Measurements from ENCODE around the gene GPHN.

The GPHN gene

GRCh38 chr14:67170660-67171059 lies 662.7 kb downstream of the GPHN start:
- DNase-seq (ENCODE audit: low read depth, low spot score) = no peak
- no peak for TF ChIP-seq EZH2 (IDR thresholded peaks at IDR 0.05)
- no peak for TF ChIP-seq FOXP2 (optimal IDR thresholded peaks at IDR 0.05; ENCODE audit: control extremely low read depth, extremely low read length, insufficient read depth)
- TF ChIP-seq POLR2AphosphoS5 (IDR thresholded peaks at IDR 0.05; ENCODE audit: borderline replicate concordance, low read depth, low read length) = no peak
- H3K27ac ChIP-seq = no peak overlapping the region

GRCh38 chr14:67172056-67172455 lies 664.1 kb downstream of the GPHN start:
- Histone ChIP-seq H3K9me3 (ENCODE audit: low read depth, low read length) (no peaks in the 10 kb centered on the region; the same call in 1 of the 2 replicates), H3K27ac (no peak overlapping the region), H3K4me3 (no peak overlapping the region), H3K9ac (ENCODE audit: insufficient read length) (no peak overlapping the region), H3K36me3 (ENCODE audit: insufficient read depth, low read length) (0 out of 2 replicates have a peak, but pooled peaks cover 4% of the 10 kb centered on the region)
- DNase-seq (ENCODE audit: low read depth, low spot score) = no peak
- TF ChIP-seq EZH2 (IDR thresholded peaks at IDR 0.05) (no peak), POLR2AphosphoS5 (IDR thresholded peaks at IDR 0.05; ENCODE audit: borderline replicate concordance, low read depth, low read length) (no peak), FOXP2 (optimal IDR thresholded peaks at IDR 0.05; ENCODE audit: control extremely low read depth, extremely low read length, insufficient read depth) (no peak)

More at GRCh38 chr14:67170660-67171059, 662.7 kb downstream of the GPHN start:
- no peaks in the 10 kb centered on the region; the same call in 1 of the 2 replicates for H3K9me3 ChIP-seq (ENCODE audit: low read depth, low read length)
- no peak overlapping the region for H3K9ac ChIP-seq (ENCODE audit: insufficient read length)
- H3K4me3 ChIP-seq = no peak overlapping the region
- H3K36me3 ChIP-seq (ENCODE audit: insufficient read depth, low read length) = 0 out of 2 replicates have a peak, but pooled peaks cover 4% of the 10 kb centered on the region

- H3K36me3 ChIP-seq (ENCODE audit: insufficient read depth, low read length) = 0 out of 2 replicates have a peak, but pooled peaks cover 4% of the 10 kb centered on the region
- no peak overlapping the region for H3K9ac ChIP-seq (ENCODE audit: insufficient read length)
- no peak for DNase-seq (ENCODE audit: low read depth, low spot score)
- no peak overlapping the region for H3K27ac ChIP-seq
- no peaks in the 10 kb centered on the region; the same call in 1 of the 2 replicates for H3K9me3 ChIP-seq (ENCODE audit: low read depth, low read length)
- H3K4me3 ChIP-seq = no peak overlapping the region
- no peak for TF ChIP-seq EZH2 (IDR thresholded peaks at IDR 0.05)
- no peak for TF ChIP-seq FOXP2 (optimal IDR thresholded peaks at IDR 0.05; ENCODE audit: control extremely low read depth, extremely low read length, insufficient read depth)
- TF ChIP-seq POLR2AphosphoS5 (IDR thresholded peaks at IDR 0.05; ENCODE audit: borderline replicate concordance, low read depth, low read length) = no peak
Measured at GRCh38 chr14:67172520-67172919, 664.6 kb downstream of the GPHN start.

- DNase-seq (ENCODE audit: low read depth, low spot score) = no peak
- TF ChIP-seq FOXP2 (optimal IDR thresholded peaks at IDR 0.05; ENCODE audit: control extremely low read depth, extremely low read length, insufficient read depth) (no peak), POLR2AphosphoS5 (IDR thresholded peaks at IDR 0.05; ENCODE audit: borderline replicate concordance, low read depth, low read length) (no peak), EZH2 (IDR thresholded peaks at IDR 0.05) (no peak)
- Histone ChIP-seq H3K27ac (no peak overlapping the region), H3K36me3 (ENCODE audit: insufficient read depth, low read length) (0 out of 2 replicates have a peak, but pooled peaks cover 4% of the 10 kb centered on the region), H3K9me3 (ENCODE audit: low read depth, low read length) (no peaks in the 10 kb centered on the region; the same call in 1 of the 2 replicates), H3K4me3 (no peak overlapping the region), H3K9ac (ENCODE audit: insufficient read length) (no peak overlapping the region)
Measured at GRCh38 chr14:67173719-67174118, 665.8 kb downstream of the GPHN start.

GRCh38 chr14:67186172-67186768 lies 678.3 kb downstream of the GPHN start:
- Histone ChIP-seq H3K36me3 (ENCODE audit: insufficient read depth, low read length) (no peaks in the 10 kb centered on the region), H3K9me3 (ENCODE audit: low read depth, low read length) (no peaks in the 10 kb centered on the region), H3K4me3 (no peak overlapping the region), H3K9ac (ENCODE audit: insufficient read length) (no peak overlapping the region), H3K27ac (no peak overlapping the region)
- TF ChIP-seq EZH2 (IDR thresholded peaks at IDR 0.05) = no peak
- TF ChIP-seq FOXP2 (optimal IDR thresholded peaks at IDR 0.05; ENCODE audit: control extremely low read depth, extremely low read length, insufficient read depth) = no peak
- no peak for TF ChIP-seq POLR2AphosphoS5 (IDR thresholded peaks at IDR 0.05; ENCODE audit: borderline replicate concordance, low read depth, low read length)
- DNase-seq (ENCODE audit: low read depth, low spot score) = no peak

GRCh38 chr14:67186789-67187584 lies 679.0 kb downstream of the GPHN start:
- Histone ChIP-seq H3K4me3 (no peak overlapping the region), H3K27ac (no peak overlapping the region), H3K9ac (ENCODE audit: insufficient read length) (no peak overlapping the region), H3K9me3 (ENCODE audit: low read depth, low read length) (no peaks in the 10 kb centered on the region), H3K36me3 (ENCODE audit: insufficient read depth, low read length) (no peaks in the 10 kb centered on the region)
- no peak for DNase-seq (ENCODE audit: low read depth, low spot score)
- no peak for TF ChIP-seq FOXP2 (optimal IDR thresholded peaks at IDR 0.05; ENCODE audit: control extremely low read depth, extremely low read length, insufficient read depth)

- no peaks in the 10 kb centered on the region for H3K36me3 ChIP-seq (ENCODE audit: insufficient read depth, low read length)
- no peak for DNase-seq (ENCODE audit: low read depth, low spot score)
- H3K9me3 ChIP-seq (ENCODE audit: low read depth, low read length) = no peaks in the 10 kb centered on the region
- no peak overlapping the region for H3K27ac ChIP-seq
- TF ChIP-seq FOXP2 (optimal IDR thresholded peaks at IDR 0.05; ENCODE audit: control extremely low read depth, extremely low read length, insufficient read depth) = no peak
- TF ChIP-seq EZH2 (IDR thresholded peaks at IDR 0.05) = no peak
- TF ChIP-seq POLR2AphosphoS5 (IDR thresholded peaks at IDR 0.05; ENCODE audit: borderline replicate concordance, low read depth, low read length) = no peak
- no peak overlapping the region for H3K9ac ChIP-seq (ENCODE audit: insufficient read length)
- H3K4me3 ChIP-seq = no peak overlapping the region
Measured at GRCh38 chr14:67187826-67188225, 679.9 kb downstream of the GPHN start.

- DNase-seq (ENCODE audit: low read depth, low spot score) = no peak
- TF ChIP-seq FOXP2 (optimal IDR thresholded peaks at IDR 0.05; ENCODE audit: control extremely low read depth, extremely low read length, insufficient read depth) = no peak
- no peak for TF ChIP-seq EZH2 (IDR thresholded peaks at IDR 0.05)
- no peak for TF ChIP-seq POLR2AphosphoS5 (IDR thresholded peaks at IDR 0.05; ENCODE audit: borderline replicate concordance, low read depth, low read length)
- Histone ChIP-seq H3K9ac (ENCODE audit: insufficient read length) (no peak overlapping the region), H3K27ac (no peak overlapping the region), H3K36me3 (ENCODE audit: insufficient read depth, low read length) (no peaks in the 10 kb centered on the region), H3K9me3 (ENCODE audit: low read depth, low read length) (no peaks in the 10 kb centered on the region), H3K4me3 (no peak overlapping the region)
Measured at GRCh38 chr14:67188326-67188725, 680.4 kb downstream of the GPHN start.
